NCI-H524 treated with DMSO at 0.1 percent for 48 hours (cell line): Measurements from ENCODE around the gene TRIM24.

ENCODE experiments used
- DNase-seq: peaks from one replicate; lab custom pipeline; 2025; lab: John Stamatoyannopoulos, UW

TRIM24 gene

GRCh38 chr7:138538518-138538917 is 78.5 kb downstream of the TRIM24 start:
- no peak for DNase-seq

- DNase-seq = no peak
Measured at GRCh38 chr7:138538997-138539644, 79.1 kb downstream of the TRIM24 start.

DNA sequence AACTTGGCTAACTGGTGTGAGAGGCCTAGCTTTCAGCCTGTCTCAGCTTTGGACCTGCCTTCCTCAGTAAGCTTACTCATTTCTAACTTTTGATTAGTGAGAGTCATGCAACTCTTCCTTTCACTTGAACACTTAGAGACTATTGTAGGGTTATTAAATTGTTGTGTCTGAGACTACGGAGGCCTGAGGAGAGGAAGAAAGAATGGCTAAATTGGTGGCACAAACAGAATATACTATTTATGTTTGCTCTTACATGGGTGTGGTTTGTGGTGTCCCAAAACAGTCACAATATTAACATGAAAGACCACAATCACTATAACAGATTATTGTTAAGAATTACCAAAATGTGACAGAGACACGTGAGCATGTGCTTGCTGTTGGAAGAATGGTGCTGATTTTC is 82.1 kb downstream of the TRIM24 start:
- no peak for DNase-seq

GRCh38 chr7:138543739-138544138 is 83.7 kb downstream of the TRIM24 start:
- DNase-seq = no peak

DNA sequence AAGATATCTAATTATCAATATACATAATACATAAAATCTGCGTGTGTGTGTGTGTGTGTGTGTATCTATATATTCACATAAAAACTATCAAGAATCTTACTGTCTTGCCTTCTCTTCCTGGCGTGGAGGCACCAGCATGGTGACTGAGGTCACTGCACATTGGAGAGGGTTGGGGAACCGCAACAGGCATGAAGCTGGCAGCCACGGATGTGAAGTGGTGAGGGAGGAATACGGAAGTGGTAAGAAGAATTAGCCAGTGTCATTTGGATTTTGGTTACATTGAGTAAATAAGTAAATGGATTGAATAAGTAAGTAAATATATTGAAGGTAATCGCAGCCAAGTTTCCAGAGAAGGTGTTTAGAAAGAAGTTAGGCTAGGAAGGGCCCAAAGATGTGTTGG is 85.1 kb downstream of the TRIM24 start:
- no peak for DNase-seq

DNA sequence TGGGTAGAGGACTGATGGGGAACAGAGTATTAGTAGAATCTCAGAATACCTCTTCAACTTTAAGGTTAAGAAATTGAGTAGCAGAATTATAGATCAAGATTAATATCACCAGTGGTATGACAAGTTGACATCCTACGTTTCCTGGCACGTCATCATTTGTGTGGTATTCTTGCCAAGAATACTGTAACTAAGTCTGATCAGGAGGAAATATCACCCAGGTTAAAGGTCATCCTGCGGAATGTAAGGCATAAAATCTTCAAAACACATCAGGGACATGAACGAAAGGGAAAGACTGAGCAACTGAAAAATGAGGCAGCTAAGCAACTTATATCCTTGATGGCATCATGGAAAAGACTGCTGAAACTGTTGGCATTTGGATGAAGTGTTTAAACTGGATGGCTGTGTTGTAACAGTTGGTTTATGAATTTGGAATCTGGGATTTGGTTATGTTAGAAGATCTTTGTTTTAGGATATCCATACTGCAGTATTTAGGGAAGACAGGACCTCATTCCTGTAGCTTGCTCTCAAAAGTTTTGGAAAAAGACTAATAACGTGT is 86.1 kb downstream of the TRIM24 start:
- no peak for DNase-seq

GRCh38 chr7:138546829-138547228 is 86.8 kb downstream of the TRIM24 start:
- DNase-seq = no peak

- DNase-seq = no peak
Measured at GRCh38 chr7:138549082-138549481, 89.0 kb downstream of the TRIM24 start.

DNA sequence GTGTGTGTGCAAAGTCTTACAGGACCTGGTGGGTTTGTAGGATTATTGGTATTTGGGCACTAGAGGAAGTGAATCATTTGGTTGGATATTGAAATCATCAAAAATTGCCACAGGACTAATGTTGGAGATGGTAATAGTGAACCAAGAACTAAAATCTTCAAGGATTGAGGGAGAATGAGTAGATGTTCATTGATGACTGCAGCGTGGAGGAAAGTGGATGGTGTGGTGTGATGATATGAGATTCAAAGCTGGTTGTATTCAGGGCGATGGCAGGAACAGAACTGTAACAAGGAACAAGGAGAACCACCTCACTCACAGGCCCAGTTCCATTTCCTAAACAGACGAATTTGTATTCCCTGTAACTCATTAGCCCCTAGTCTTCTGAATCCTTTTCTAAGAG is 90.3 kb downstream of the TRIM24 start:
- no peak for DNase-seq

GRCh38 chr7:138551102-138551501 is 91.0 kb downstream of the TRIM24 start:
- DNase-seq = no peak

- DNase-seq = no peak
Measured at GRCh38 chr7:138553805-138554204, 93.7 kb downstream of the TRIM24 start.

GRCh38 chr7:138554674-138555073 is 94.6 kb downstream of the TRIM24 start:
- DNase-seq = no peak

GRCh38 chr7:138555684-138556083 is 95.6 kb downstream of the TRIM24 start:
- DNase-seq = no peak

GRCh38 chr7:138556771-138557484 is 96.9 kb downstream of the TRIM24 start:
- no peak for DNase-seq

DNA sequence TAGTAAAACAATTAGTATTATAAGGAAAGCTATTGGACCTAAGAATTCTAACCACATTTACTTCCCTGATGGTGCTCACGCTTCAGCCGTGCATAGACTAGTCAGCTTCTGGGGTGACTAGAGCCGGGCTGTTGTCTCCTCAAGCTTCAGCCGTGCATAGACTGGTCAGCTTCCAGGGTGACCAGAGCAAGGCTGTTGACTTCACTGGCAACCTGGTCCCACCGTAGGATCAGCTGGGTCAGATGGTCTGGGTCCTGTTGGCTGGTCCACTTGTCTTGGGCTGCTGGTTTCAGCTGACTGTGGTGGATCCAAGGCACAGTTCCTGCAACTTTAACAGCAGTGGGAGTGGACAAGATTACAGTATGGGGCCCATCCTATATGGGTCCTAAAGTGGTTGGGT is 99.4 kb downstream of the TRIM24 start:
- DNase-seq = no peak

DNA sequence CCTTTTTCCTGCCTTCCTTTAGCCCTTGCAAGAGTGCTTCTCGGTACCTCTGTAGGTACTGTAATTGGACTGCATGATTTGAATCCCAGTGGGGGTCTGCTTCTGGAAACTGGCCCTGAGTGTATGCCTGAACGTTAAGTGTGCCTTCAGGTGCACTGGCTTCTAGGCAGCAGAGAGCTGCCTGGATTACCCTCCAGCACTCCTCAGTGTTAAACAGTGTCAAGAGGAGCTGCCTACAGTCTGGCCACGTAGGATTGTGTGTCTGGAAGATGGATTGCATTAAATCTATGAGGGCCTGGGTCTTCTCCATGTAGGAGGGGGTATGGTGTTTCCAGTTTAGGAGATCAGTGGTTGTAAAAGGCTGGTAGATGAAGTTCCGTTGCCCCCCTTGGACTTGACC is 103.7 kb downstream of the TRIM24 start:
- DNase-seq = no peak

GRCh38 chr7:138564365-138564764 is 104.3 kb downstream of the TRIM24 start:
- no peak for DNase-seq

DNA sequence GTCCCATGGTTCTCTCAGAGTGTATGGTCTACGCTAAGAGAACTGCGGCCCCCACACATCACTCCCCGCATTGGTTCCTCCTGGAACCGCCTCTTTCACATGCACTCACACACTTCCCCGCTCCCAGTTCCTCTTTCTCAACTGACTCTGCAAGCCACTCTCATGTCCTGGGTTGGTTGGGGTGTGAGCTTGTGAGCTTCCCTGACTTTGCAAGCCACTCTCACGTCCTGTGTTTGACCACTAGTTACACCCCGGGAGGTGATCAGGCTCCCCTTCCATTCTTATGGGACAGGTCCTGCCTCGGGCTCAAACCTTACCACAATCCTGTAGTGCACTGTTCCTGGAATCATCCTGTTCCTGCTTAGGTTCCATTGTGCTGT is 105.0 kb downstream of the TRIM24 start:
- no peak for DNase-seq

DNA sequence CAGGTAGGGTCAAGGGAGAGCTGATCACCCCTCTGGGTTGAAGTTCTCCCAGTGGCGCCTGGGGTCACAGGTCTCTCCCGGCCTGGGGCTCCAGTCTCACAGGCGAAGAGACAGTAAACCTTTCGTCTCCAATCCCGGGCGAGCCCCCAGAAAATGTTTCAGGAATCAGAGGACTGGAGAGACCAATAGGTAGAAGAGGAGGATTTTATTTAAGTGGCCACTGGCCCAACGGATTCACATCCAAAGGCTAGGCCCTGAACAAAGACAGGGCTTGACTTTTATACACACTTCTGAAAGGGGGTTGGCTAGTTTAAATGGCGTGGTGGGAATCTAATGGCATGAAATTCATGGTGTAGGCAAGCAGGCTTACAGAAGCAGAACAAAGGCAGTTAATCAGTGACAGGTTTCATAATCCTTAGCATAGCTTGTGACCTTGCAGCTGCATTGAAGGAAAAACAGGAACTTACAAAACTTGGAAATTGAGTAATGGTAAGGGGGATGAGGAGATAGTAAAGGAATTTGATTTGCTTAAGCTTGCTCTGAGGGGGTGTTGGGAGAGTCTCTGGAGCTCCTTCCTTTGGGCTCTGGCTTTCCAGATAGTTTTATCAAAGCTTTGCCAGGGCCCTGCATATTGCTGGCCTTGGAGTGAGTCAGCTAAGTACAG is 105.5 kb downstream of the TRIM24 start:
- DNase-seq = no peak

DNA sequence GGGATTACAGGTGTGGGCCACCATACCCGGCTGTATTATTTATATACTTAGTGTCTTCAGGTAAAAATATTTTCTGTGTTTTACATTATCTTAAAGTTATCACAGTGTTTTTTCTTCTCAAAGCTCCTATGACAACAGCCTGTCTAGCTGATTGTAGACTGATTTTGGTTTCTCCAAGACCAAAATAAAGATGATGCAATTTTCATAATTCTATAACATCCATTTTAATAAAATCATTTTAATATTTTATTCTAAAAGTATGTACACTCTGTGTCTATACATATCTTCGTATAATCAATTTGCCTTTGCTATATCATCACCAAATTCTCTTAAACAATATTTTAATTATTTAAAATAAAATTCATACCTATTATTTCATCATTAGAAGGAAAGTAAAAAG is 108.6 kb downstream of the TRIM24 start:
- DNase-seq = no peak

GRCh38 chr7:138569418-138569817 is 109.4 kb downstream of the TRIM24 start:
- DNase-seq = no peak

GRCh38 chr7:138570715-138571114 is 110.7 kb downstream of the TRIM24 start:
- no peak for DNase-seq

GRCh38 chr7:138573741-138574140 is 113.7 kb downstream of the TRIM24 start:
- DNase-seq = no peak
